Stimulated activated CD4-positive, alpha-beta T cell treated with anti-CD3 and anti-CD28 coated beads, Interleukin-1b, Interleukin-23, amount 100 ng/mL, for 1 hour (primary cell): ENCODE measurements around the gene DRC3.
"Not testable (repeated sequence)": the region's sequence is repeated elsewhere in the genome, so short reads cannot be mapped to it uniquely, and the experiment has no call there.

Experiments
- DNase-seq, 2 donors: peaks; one replicate each; pipeline ENCODE4 v3.0.0-alpha.2; 2020; ENCODE audit warnings: low read depth in 2 of 2

The DRC3 gene

GRCh38 chr17:17993366-17993765 is 20.7 kb downstream of the DRC3 start:
- DNase-seq = no peak

- DNase-seq = no peak
Measured at GRCh38 chr17:17993852-17994251, 21.2 kb downstream of the DRC3 start.

- DNase-seq = no peak
Measured at GRCh38 chr17:17994271-17995069, 21.8 kb downstream of the DRC3 start.

- not testable (repeated sequence) for DNase-seq
Measured at GRCh38 chr17:17995887-17996286, 23.2 kb downstream of the DRC3 start.

GRCh38 chr17:17998934-17999333 is 26.3 kb downstream of the DRC3 start:
- no peak for DNase-seq

GRCh38 chr17:17999364-18000029 is 26.8 kb downstream of the DRC3 start:
- no peak for DNase-seq

GRCh38 chr17:18000030-18000408 is 27.4 kb downstream of the DRC3 start:
- DNase-seq = no peak

GRCh38 chr17:18002171-18002570 is 29.5 kb downstream of the DRC3 start:
- DNase-seq = no peak

GRCh38 chr17:18004345-18004744 is 31.7 kb downstream of the DRC3 start:
- DNase-seq = no peak

GRCh38 chr17:18004884-18005305 is 32.2 kb downstream of the DRC3 start:
- DNase-seq = no peak

GRCh38 chr17:18005496-18005895 is 32.8 kb downstream of the DRC3 start:
- no peak for DNase-seq

GRCh38 chr17:18006495-18007239 is 34.0 kb downstream of the DRC3 start:
- DNase-seq = no peak

GRCh38 chr17:18008496-18009268 is 36.0 kb downstream of the DRC3 start:
- no peak for DNase-seq

- DNase-seq = no peak
Measured at GRCh38 chr17:18009609-18010420, 37.2 kb downstream of the DRC3 start.

GRCh38 chr17:18011286-18011685 is 38.6 kb downstream of the DRC3 start:
- DNase-seq = no peak

GRCh38 chr17:18014006-18014405 is 41.3 kb downstream of the DRC3 start:
- no peak for DNase-seq

GRCh38 chr17:18015593-18015992 is 42.9 kb downstream of the DRC3 start:
- no peak for DNase-seq

GRCh38 chr17:18016426-18016825 is 43.8 kb downstream of the DRC3 start:
- DNase-seq = no peak

GRCh38 chr17:18017958-18018357 is 45.3 kb downstream of the DRC3 start:
- no peak for DNase-seq

- DNase-seq = no peak
Measured at GRCh38 chr17:18018411-18018921, 45.8 kb downstream of the DRC3 start.

- DNase-seq = no peak
Measured at GRCh38 chr17:18019838-18020154, 47.1 kb downstream of the DRC3 start.
